Gastroesophageal sphincter (tissue), 3 donors: Measurements from ENCODE around the gene KIAA1191.
"Not testable (repeated sequence)": the region's sequence is repeated elsewhere in the genome, so short reads cannot be mapped to it uniquely, and the experiment has no call there.

ENCODE experiments used
- CTCF ChIP-seq, 4 experiments: fragments of 200-600 bp in 2 of 4; fragments of 450-650 bp in 2 of 4; sonication (generic) in 1 of 4; IDR thresholded peaks; one replicate each; pipeline ENCODE4 v1.5.1; 2017 to 2019; ENCODE audit warnings: antibody characterized with exemption in 4 of 4, mild to moderate bottlenecking in 2 of 4, moderate library complexity in 2 of 4
- EP300 ChIP-seq: sonication (generic); formaldehyde crosslinking; IDR thresholded peaks from one replicate; pipeline ENCODE4 v1.6.1; 2017; ENCODE audit warnings: antibody characterized with exemption, mild to moderate bottlenecking
- POLR2A ChIP-seq, 2 donors: fragments of 450-650 bp; IDR thresholded peaks; one replicate each; pipeline ENCODE4 v1.6.1; 2017; ENCODE audit warnings: antibody characterized with exemption in 2 of 2, mild to moderate bottlenecking in 2 of 2, moderate library complexity in 1 of 2
- POLR2AphosphoS5 ChIP-seq: sonication (generic); formaldehyde crosslinking; IDR thresholded peaks from one replicate; pipeline ENCODE4 v1.6.1; 2017; ENCODE audit warnings: antibody characterized with exemption

GRCh38 chr5:176305356-176305755 is 56.2 kb downstream of the KIAA1191 start:
- not testable (repeated sequence) for TF ChIP-seq POLR2A (IDR thresholded peaks at IDR 0.05); EP300; CTCF (IDR thresholded peaks at IDR 0.05); POLR2AphosphoS5
